NCI-H1694 (cell line): ENCODE measurements around the gene AMBRA1.

Experiments
- DNase-seq: peaks from one replicate; lab custom pipeline; 2025; lab: John Stamatoyannopoulos, UW

The AMBRA1 gene

GRCh38 chr11:46472662-46472994, 121.2 kb downstream of the AMBRA1 start:
- no peak for DNase-seq

- DNase-seq = no peak
These were observed 121.7 kb downstream of the AMBRA1 start for GRCh38 chr11:46471943-46472661.

- no peak for DNase-seq
These were observed 123.9 kb downstream of the AMBRA1 start for GRCh38 chr11:46469926-46470325.

GRCh38 chr11:46465683-46466082, 128.1 kb downstream of the AMBRA1 start:
- DNase-seq = no peak

- DNase-seq = no peak
These were observed 130.0 kb downstream of the AMBRA1 start for GRCh38 chr11:46463701-46464421.

GRCh38 chr11:46461461-46461927, 132.3 kb downstream of the AMBRA1 start:
- no peak for DNase-seq

- no peak for DNase-seq
These were observed 135.3 kb downstream of the AMBRA1 start for GRCh38 chr11:46458491-46458890.

- DNase-seq = no peak
These were observed 136.0 kb downstream of the AMBRA1 start for GRCh38 chr11:46457659-46458424.

- no peak for DNase-seq
These were observed 136.8 kb downstream of the AMBRA1 start for GRCh38 chr11:46457021-46457420.

GRCh38 chr11:46456269-46457001, 137.4 kb downstream of the AMBRA1 start:
- DNase-seq = no peak

GRCh38 chr11:46455834-46456233, 138.0 kb downstream of the AMBRA1 start:
- no peak for DNase-seq

- DNase-seq = no peak
These were observed 140.8 kb downstream of the AMBRA1 start for GRCh38 chr11:46452918-46453517.

- no peak for DNase-seq
These were observed 142.1 kb downstream of the AMBRA1 start for GRCh38 chr11:46451759-46452158.

GRCh38 chr11:46450846-46451477, 142.9 kb downstream of the AMBRA1 start:
- no peak for DNase-seq

- DNase-seq = no peak
These were observed 146.3 kb downstream of the AMBRA1 start for GRCh38 chr11:46447544-46447943.

- DNase-seq = no peak
These were observed 147.7 kb downstream of the AMBRA1 start for GRCh38 chr11:46445920-46446771.

- DNase-seq = no peak
These were observed 148.5 kb downstream of the AMBRA1 start for GRCh38 chr11:46445192-46445919.

GRCh38 chr11:46444305-46444704, 149.5 kb downstream of the AMBRA1 start:
- DNase-seq = no peak

- DNase-seq = peak; percentile 31
These were observed 155.6 kb downstream of the AMBRA1 start for GRCh38 chr11:46438211-46438610.
